ENCODE data around the gene TMEM255B.
"Not testable (repeated sequence)": the region's sequence is repeated elsewhere in the genome, so short reads cannot be mapped to it uniquely, and the experiment has no call there.

The TMEM255B gene

GRCh38 chr13:113745500-113746142 is 13.4 kb upstream of the TMEM255B start:
- H3K36me3 ChIP-seq (ENCODE audit: control insufficient read depth in 1 of 2, insufficient read depth in 2 of 2, low read depth in 1 of 2, low read length in 2 of 2); H2AFZ ChIP-seq (ENCODE audit: low read depth, low read length); DNase-seq: not testable (repeated sequence)

GRCh38 chr13:113746143-113746525 is 12.9 kb upstream of the TMEM255B start:
- H2AK5ac ChIP-seq (ENCODE audit: low read length, severe bottlenecking): no peak overlapping the region
- 84% methylated on average over 5 of the region's 5 CpGs for WGBS
- H3K4ac ChIP-seq (ENCODE audit: low read depth in 1 of 2, low read length in 2 of 2): no peak overlapping the region
- no peak overlapping the region for H3K18ac ChIP-seq (ENCODE audit: low read depth in 1 of 2, low read length in 2 of 2)
- no peak overlapping the region for H3K14ac ChIP-seq (ENCODE audit: low read length in 2 of 2)
- no peaks in the 10 kb centered on the region for H3K36me3 ChIP-seq (ENCODE audit: control insufficient read depth in 1 of 2, insufficient read depth in 2 of 2, low read depth in 1 of 2, low read length in 2 of 2)
- no peak overlapping the region for H2BK15ac ChIP-seq (ENCODE audit: low read depth, poor library complexity, severe bottlenecking)
- H3K27ac ChIP-seq (ENCODE audit: low read length, poor library complexity, severe bottlenecking): no peak overlapping the region
- H3K9me3 ChIP-seq (ENCODE audit: control insufficient read depth, low read length): no peaks in the 10 kb centered on the region
- no peak for DNase-seq
- H4K91ac ChIP-seq (ENCODE audit: low read length): no peak overlapping the region
- no peak overlapping the region for H3K9ac ChIP-seq (ENCODE audit: low read length)
- H2BK120ac ChIP-seq (ENCODE audit: low read depth, low read length): no peak overlapping the region
- no peak overlapping the region for H4K8ac ChIP-seq (ENCODE audit: low read length)
- H3K4me1 ChIP-seq (ENCODE audit: control insufficient read depth, insufficient read depth, low read depth, low read length): peaks cover 10% of the 10 kb centered on the region
- peaks cover 7 to 52% of the 10 kb centered on the region in 2 experiments for H3K27me3 ChIP-seq (ENCODE audit: control insufficient read depth in 1 of 2, insufficient read depth in 1 of 2, low read length in 2 of 2)
- no peak overlapping the region for H3K4me2 ChIP-seq (ENCODE audit: low read length, poor library complexity, severe bottlenecking)
- H2BK5ac ChIP-seq (ENCODE audit: low read depth, low read length, poor library complexity, severe bottlenecking): no peak overlapping the region
- no peak overlapping the region for H2AFZ ChIP-seq (ENCODE audit: low read depth, low read length)
- H3K79me1 ChIP-seq (replicated peaks; ENCODE audit: low read length, poor library complexity, severe bottlenecking): no peaks in the 10 kb centered on the region
- H2BK12ac ChIP-seq (ENCODE audit: low read length in 2 of 2): no peak overlapping the region
- no peak overlapping the region for H3K4me3 ChIP-seq (ENCODE audit: insufficient read depth in 1 of 2, low read depth in 1 of 2, low read length in 2 of 2)
- H3K23ac ChIP-seq (ENCODE audit: low read length in 2 of 2): no peak overlapping the region

More at GRCh38 chr13:113745500-113746142, 13.4 kb upstream of the TMEM255B start:
- H4K8ac ChIP-seq (ENCODE audit: low read length); H3K23ac ChIP-seq (ENCODE audit: low read length in 2 of 2); H4K91ac ChIP-seq (ENCODE audit: low read length); H3K14ac ChIP-seq (ENCODE audit: low read length in 2 of 2); H3K4me3 ChIP-seq (ENCODE audit: insufficient read depth in 1 of 2, low read depth in 1 of 2, low read length in 2 of 2); H3K79me1 ChIP-seq (replicated peaks; ENCODE audit: low read length, poor library complexity, severe bottlenecking); H2BK15ac ChIP-seq (ENCODE audit: low read depth, poor library complexity, severe bottlenecking); H2BK12ac ChIP-seq (ENCODE audit: low read length in 2 of 2); H3K4me1 ChIP-seq (ENCODE audit: control insufficient read depth, insufficient read depth, low read depth, low read length); H3K9me3 ChIP-seq (ENCODE audit: control insufficient read depth, low read length); H2BK120ac ChIP-seq (ENCODE audit: low read depth, low read length); H3K27ac ChIP-seq (ENCODE audit: low read length, poor library complexity, severe bottlenecking); H3K9ac ChIP-seq (ENCODE audit: low read length); H2BK5ac ChIP-seq (ENCODE audit: low read depth, low read length, poor library complexity, severe bottlenecking); H3K18ac ChIP-seq (ENCODE audit: low read depth in 1 of 2, low read length in 2 of 2); H3K4me2 ChIP-seq (ENCODE audit: low read length, poor library complexity, severe bottlenecking); H3K4ac ChIP-seq (ENCODE audit: low read depth in 1 of 2, low read length in 2 of 2); H2AK5ac ChIP-seq (ENCODE audit: low read length, severe bottlenecking): not testable (repeated sequence)
- peaks cover 10 to 52% of the 10 kb centered on the region in 2 experiments for H3K27me3 ChIP-seq (ENCODE audit: control insufficient read depth in 1 of 2, insufficient read depth in 1 of 2, low read length in 2 of 2)
- 93% methylated on average over 23 of the region's 24 CpGs for WGBS

GRCh38 chr13:113746671-113747070 is 12.4 kb upstream of the TMEM255B start:
- Histone ChIP-seq H2BK12ac (ENCODE audit: low read length in 2 of 2) (no peak overlapping the region), H2BK5ac (ENCODE audit: low read depth, low read length, poor library complexity, severe bottlenecking) (no peak overlapping the region), H3K4ac (ENCODE audit: low read depth in 1 of 2, low read length in 2 of 2) (no peak overlapping the region), H3K18ac (ENCODE audit: low read depth in 1 of 2, low read length in 2 of 2) (no peak overlapping the region), H2AK5ac (ENCODE audit: low read length, severe bottlenecking) (no peak overlapping the region), H3K9ac (ENCODE audit: low read length) (no peak overlapping the region), H3K36me3 (ENCODE audit: control insufficient read depth in 1 of 2, insufficient read depth in 2 of 2, low read depth in 1 of 2, low read length in 2 of 2) (no peaks in the 10 kb centered on the region), H2BK120ac (ENCODE audit: low read depth, low read length) (no peak overlapping the region), H3K27me3 (ENCODE audit: control insufficient read depth in 1 of 2, insufficient read depth in 1 of 2, low read length in 2 of 2) (peaks cover 6 to 47% of the 10 kb centered on the region in 2 experiments), H3K14ac (ENCODE audit: low read length in 2 of 2) (no peak overlapping the region), H3K9me3 (ENCODE audit: control insufficient read depth, low read length) (no peaks in the 10 kb centered on the region), H4K91ac (ENCODE audit: low read length) (no peak overlapping the region), H3K23ac (ENCODE audit: low read length in 2 of 2) (no peak overlapping the region), H2BK15ac (ENCODE audit: low read depth, poor library complexity, severe bottlenecking) (no peak overlapping the region), H3K27ac (ENCODE audit: low read length, poor library complexity, severe bottlenecking) (no peak overlapping the region), H2AFZ (ENCODE audit: low read depth, low read length) (no peak overlapping the region), H3K4me1 (ENCODE audit: control insufficient read depth, insufficient read depth, low read depth, low read length) (peaks cover 10% of the 10 kb centered on the region), H3K4me3 (ENCODE audit: insufficient read depth in 1 of 2, low read depth in 1 of 2, low read length in 2 of 2) (no peak overlapping the region), H3K4me2 (ENCODE audit: low read length, poor library complexity, severe bottlenecking) (no peak overlapping the region), H3K79me1 (replicated peaks; ENCODE audit: low read length, poor library complexity, severe bottlenecking) (no peaks in the 10 kb centered on the region), H4K8ac (ENCODE audit: low read length) (no peak overlapping the region)
- WGBS: 87% methylated on average over 12 of the region's 12 CpGs
- DNase-seq: no peak

- H3K27me3 ChIP-seq (ENCODE audit: control insufficient read depth in 1 of 2, insufficient read depth in 1 of 2, low read length in 2 of 2): peaks cover 6 to 47% of the 10 kb centered on the region in 2 experiments
- no peak overlapping the region for H2BK12ac ChIP-seq (ENCODE audit: low read length in 2 of 2)
- H3K27ac ChIP-seq (ENCODE audit: low read length, poor library complexity, severe bottlenecking): no peak overlapping the region
- H3K4ac ChIP-seq (ENCODE audit: low read depth in 1 of 2, low read length in 2 of 2): no peak overlapping the region
- H3K9ac ChIP-seq (ENCODE audit: low read length): no peak overlapping the region
- H3K14ac ChIP-seq (ENCODE audit: low read length in 2 of 2): no peak overlapping the region
- no peak overlapping the region for H3K23ac ChIP-seq (ENCODE audit: low read length in 2 of 2)
- H2BK120ac ChIP-seq (ENCODE audit: low read depth, low read length): no peak overlapping the region
- no peak overlapping the region for H3K4me3 ChIP-seq (ENCODE audit: insufficient read depth in 1 of 2, low read depth in 1 of 2, low read length in 2 of 2)
- no peak overlapping the region for H4K91ac ChIP-seq (ENCODE audit: low read length)
- no peaks in the 10 kb centered on the region for H3K79me1 ChIP-seq (replicated peaks; ENCODE audit: low read length, poor library complexity, severe bottlenecking)
- no peak overlapping the region for H3K4me2 ChIP-seq (ENCODE audit: low read length, poor library complexity, severe bottlenecking)
- no peak overlapping the region for H3K18ac ChIP-seq (ENCODE audit: low read depth in 1 of 2, low read length in 2 of 2)
- H2AK5ac ChIP-seq (ENCODE audit: low read length, severe bottlenecking): no peak overlapping the region
- H2AFZ ChIP-seq (ENCODE audit: low read depth, low read length): no peak overlapping the region
- peaks cover 6% of the 10 kb centered on the region for H3K4me1 ChIP-seq (ENCODE audit: control insufficient read depth, insufficient read depth, low read depth, low read length)
- no peak for DNase-seq
- no peak overlapping the region for H4K8ac ChIP-seq (ENCODE audit: low read length)
- H2BK5ac ChIP-seq (ENCODE audit: low read depth, low read length, poor library complexity, severe bottlenecking): no peak overlapping the region
- 85% methylated on average over 25 of the region's 25 CpGs for WGBS
- no peaks in the 10 kb centered on the region for H3K36me3 ChIP-seq (ENCODE audit: control insufficient read depth in 1 of 2, insufficient read depth in 2 of 2, low read depth in 1 of 2, low read length in 2 of 2)
- no peak overlapping the region for H2BK15ac ChIP-seq (ENCODE audit: low read depth, poor library complexity, severe bottlenecking)
- no peaks in the 10 kb centered on the region for H3K9me3 ChIP-seq (ENCODE audit: control insufficient read depth, low read length)
These were observed 11.7 kb upstream of the TMEM255B start for GRCh38 chr13:113747291-113747833.
